ENCODE results near the gene NMD3. TPM values are rescaled to one million over a fixed set of nuclear protein-coding genes. Genes with fewer than 3 reads are reported as not detected.

The NMD3 gene
- total and polyA plus RNA-seq, 10 donors, result 13.3 to 46.6 (median 33.0) TPM

DNA sequence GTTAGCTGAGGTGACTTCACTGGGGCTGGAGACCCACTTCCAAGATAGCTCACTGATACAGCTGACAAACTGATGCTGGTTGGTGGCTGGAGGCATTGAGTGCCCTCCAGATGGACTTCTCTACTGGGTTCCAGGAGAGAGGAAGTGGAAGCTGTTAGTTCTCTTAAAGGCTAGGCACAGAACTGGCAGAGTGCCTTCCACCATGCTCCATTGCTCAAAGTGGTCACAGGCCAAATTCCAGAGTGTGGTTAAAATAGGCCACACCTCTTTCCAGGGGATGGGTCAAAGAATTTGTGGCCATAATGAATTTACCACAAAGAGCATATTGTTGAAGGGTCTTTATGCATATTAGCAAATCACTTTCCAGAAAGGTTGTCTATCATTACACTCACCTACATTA is 74.2 kb downstream of the NMD3 start:
- Histone ChIP-seq H3K9me3 (peaks cover 0 to 40% (median 35%) of the 10 kb centered on the region in 8 donors), H3K36me3 (peaks cover 0 to 4% (median 0%) of the 10 kb centered on the region in 6 donors), H3K4me3 (no peak overlapping the region), H3K27ac (no peak overlapping the region), H3K27me3 (replicated peaks in 1 of 7) (no peaks in the 10 kb centered on the region), H3K4me1 (no peaks in the 10 kb centered on the region)
- TF ChIP-seq POLR2A (IDR thresholded peaks at IDR 0.05) (no peak), CTCF (IDR thresholded peaks at IDR 0.05 in 8 of 11, conservative IDR thresholded peaks at IDR 0.05 in 3 of 11) (no peak), POLR2AphosphoS5 (IDR thresholded peaks at IDR 0.05) (no peak)
- DNase-seq, result no peak
- intact Hi-C loops (cut with DNase I; ENCODE audit: low total_unique reads), result no loop called here

GRCh38 chr3:161296814-161297213 is 75.7 kb downstream of the NMD3 start:
- no peak for TF ChIP-seq CTCF (IDR thresholded peaks at IDR 0.05 in 8 of 11, conservative IDR thresholded peaks at IDR 0.05 in 3 of 11)
- TF ChIP-seq POLR2AphosphoS5 (IDR thresholded peaks at IDR 0.05), result no peak
- TF ChIP-seq POLR2A (IDR thresholded peaks at IDR 0.05), result no peak
- no peak overlapping the region for H3K4me3 ChIP-seq
- 87 to 94% (median 89%) methylated on average over 3 of the region's 3 CpGs for WGBS, 5 donors
- peaks cover 0 to 40% (median 35%) of the 10 kb centered on the region in 8 donors for H3K9me3 ChIP-seq
- DNase-seq, result no peak
- H3K36me3 ChIP-seq, result peaks cover 0 to 4% (median 0%) of the 10 kb centered on the region in 6 donors
- intact Hi-C loops (cut with DNase I; ENCODE audit: low total_unique reads), result no loop called here
- no peaks in the 10 kb centered on the region for H3K4me1 ChIP-seq
- no peaks in the 10 kb centered on the region for H3K27me3 ChIP-seq (replicated peaks in 1 of 7)
- no peak overlapping the region for H3K27ac ChIP-seq

Small RNAs within 50 kb of the gene (small RNA-seq; reads per million reads assigned to genes)
- 0 reads per million in 4 donors for gene AC108738.1

Other genes starting within 250 kb of the NMD3 start
- gene B3GALNT1, start 116.0 kb upstream of the NMD3 start, total RNA-seq, result 10 to 100 TPM in 4 of 7 donors, 1 to 10 TPM in 3; 7.1 to 10.9 (median 10.2) TPM
- gene B3GALNT1, start 116.0 kb upstream of the NMD3 start, polyA plus RNA-seq, result 1 to 10 TPM; 2.4 to 3.1 (median 3.0) TPM
- gene SPTSSB, start 150.2 kb downstream of the NMD3 start, total RNA-seq, result 1 to 10 TPM in 2 of 7 donors, under 1 TPM in 5; 0.29 to 4.5 (median 0.87) TPM
- gene SPTSSB, start 150.2 kb downstream of the NMD3 start, polyA plus RNA-seq, result under 1 TPM; 0.26 to 0.52 (median 0.35) TPM